HG03175 (cell line): Measurements from ENCODE around the gene FBN2.

Source experiments
- ATAC-seq: cut with Tn5 transposase; IDR thresholded peaks from one replicate; pipeline ENCODE4 v1.9.1; 2021; ENCODE audit warnings: mild to moderate bottlenecking, moderate library complexity; ENCODE audit not compliant: unreplicated experiment

Gene FBN2

GRCh38 chr5:128262911-128263310 lies 275.1 kb downstream of the FBN2 start:
- ATAC-seq, result no peak

GRCh38 chr5:128259607-128260021 lies 278.4 kb downstream of the FBN2 start:
- no peak for ATAC-seq

- ATAC-seq, result no peak
These were observed 279.7 kb downstream of the FBN2 start for GRCh38 chr5:128258372-128258771.

- ATAC-seq, result no peak
These were observed 281.0 kb downstream of the FBN2 start for GRCh38 chr5:128257076-128257475.

GRCh38 chr5:128254789-128255188 lies 283.3 kb downstream of the FBN2 start:
- no peak for ATAC-seq

- ATAC-seq, result no peak
These were observed 284.2 kb downstream of the FBN2 start for GRCh38 chr5:128253880-128254279.

GRCh38 chr5:128253161-128253560 lies 284.9 kb downstream of the FBN2 start:
- no peak for ATAC-seq

- ATAC-seq, result no peak
These were observed 285.3 kb downstream of the FBN2 start for GRCh38 chr5:128252756-128253155.

GRCh38 chr5:128252196-128252595 lies 285.8 kb downstream of the FBN2 start:
- ATAC-seq, result no peak

- no peak for ATAC-seq
These were observed 292.1 kb downstream of the FBN2 start for GRCh38 chr5:128245974-128246373.

GRCh38 chr5:128243958-128244582 lies 294.0 kb downstream of the FBN2 start:
- no peak for ATAC-seq

- ATAC-seq, result no peak
These were observed 296.9 kb downstream of the FBN2 start for GRCh38 chr5:128241051-128241695.

- no peak for ATAC-seq
These were observed 300.5 kb downstream of the FBN2 start for GRCh38 chr5:128237546-128237945.

- no peak for ATAC-seq
These were observed 301.0 kb downstream of the FBN2 start for GRCh38 chr5:128237000-128237399.

GRCh38 chr5:128236334-128236733 lies 301.7 kb downstream of the FBN2 start:
- no peak for ATAC-seq

- ATAC-seq, result no peak
These were observed 303.0 kb downstream of the FBN2 start for GRCh38 chr5:128234928-128235641.

GRCh38 chr5:128228521-128228920 lies 309.5 kb downstream of the FBN2 start:
- no peak for ATAC-seq

GRCh38 chr5:128228008-128228407 lies 310.0 kb downstream of the FBN2 start:
- no peak for ATAC-seq

GRCh38 chr5:128225245-128226030 lies 312.6 kb downstream of the FBN2 start:
- no peak for ATAC-seq

- no peak for ATAC-seq
These were observed 313.7 kb downstream of the FBN2 start for GRCh38 chr5:128224336-128224735.

- ATAC-seq, result no peak
These were observed 317.2 kb downstream of the FBN2 start for GRCh38 chr5:128220841-128221240.
